Transverse colon (tissue), 4 donors: ENCODE data around the gene SIK3. TPM values are rescaled to one million over a fixed set of nuclear protein-coding genes. Genes with fewer than 3 reads are reported as not detected.

Experiments used
- DNase-seq: peaks from one replicate; pipeline ENCODE4 v3.0.0-alpha.2; 2019
- H3K27ac ChIP-seq, 4 donors: fragments of 200-600 bp; sonication (generic); 2 replicates each; pipeline ENCODE4 v1.5.1; 2016 to 2018; ENCODE audit warnings: inconsistent platforms in 4 of 4
- H3K27me3 ChIP-seq: fragments of 200-600 bp; sonication (generic); 2 replicates; pipeline ENCODE4 v1.5.1; 2017; ENCODE audit warnings: inconsistent platforms
- H3K36me3 ChIP-seq, 4 donors: fragments of 200-600 bp; sonication (generic); 2 replicates each; pipeline ENCODE4 v1.5.1; 2017 to 2019; ENCODE audit warnings: inconsistent platforms in 4 of 4
- H3K4me1 ChIP-seq, 4 donors: fragments of 200-600 bp; sonication (generic); 2 replicates each; pipeline ENCODE4 v1.5.1; 2017 to 2020; ENCODE audit warnings: inconsistent platforms in 4 of 4
- H3K4me3 ChIP-seq, 4 donors: fragments of 200-600 bp; sonication (generic); 1 replicate in 1 of 4; 2 replicates in 3 of 4; pipeline versions ENCODE4 v1.5.1 to v1.6.1; 2017 to 2019; ENCODE audit warnings: inconsistent platforms in 4 of 4
- H3K9me3 ChIP-seq, 2 donors: fragments of 200-600 bp; sonication (generic); 2 replicates each; pipeline ENCODE4 v1.5.1; 2017 to 2019; ENCODE audit warnings: inconsistent platforms in 2 of 2
- EP300 ChIP-seq: sonication (generic); formaldehyde crosslinking; IDR thresholded peaks from one replicate; pipeline ENCODE4 v1.6.1; 2017; ENCODE audit warnings: antibody characterized with exemption, low read depth
- POLR2A ChIP-seq: fragments of 450-650 bp; IDR thresholded peaks from one replicate; pipeline ENCODE4 v1.6.1; 2016; ENCODE audit warnings: antibody characterized with exemption, mild to moderate bottlenecking, moderate library complexity
- POLR2AphosphoS5 ChIP-seq, 3 donors: sonication (generic); formaldehyde crosslinking; IDR thresholded peaks; one replicate each; pipeline ENCODE4 v1.6.1; 2016; ENCODE audit warnings: antibody characterized with exemption in 3 of 3
- WGBS, 2 donors: methylation state at CpG; one replicate each; pipeline ENCODE4 v1.1.5; 2018; ENCODE audit warnings: low coverage in 1 of 2; 5-methylcytosine and 5-hydroxymethylcytosine counted together
- in situ Hi-C, 4 donors: fragments of 200-750 bp; cut with MboI; loops; one replicate each; pipeline versions ENCODE4 v1.15.0 to v1.15.1; 2017; ENCODE audit warnings: low sequenced_read_pairs in 3 of 4, low pct_ligation_motif_present in 1 of 4, low pct_unique_long_range_greater_than_20kb in 1 of 4
- intact Hi-C: fragments of 100-400 bp; cut with DNase I; formaldehyde crosslinking; loops from one replicate; pipeline ENCODE4 v1.15.1; 2023; ENCODE audit warnings: low total_unique reads
- total RNA-seq, 4 donors: library from RNA; depleted of rRNA; stranded (reverse); fragments of >200 nt; gene quantifications; one replicate each; pipeline ENCODE4 v1.1.0, GENCODE V29; 2016
- TF ChIP-seq, protein P1 (sequence below), 5 experiments: fragments of 200-600 bp in 3 of 5; fragments of 450-650 bp in 2 of 5; sonication (generic) in 3 of 5; IDR thresholded peaks; 1 replicate in 2 of 5; 2 replicates in 3 of 5; pipeline ENCODE4 v1.5.1; 2016 to 2017; ENCODE audit warnings: antibody characterized with exemption in 5 of 5, inconsistent platforms in 3 of 5, mild to moderate bottlenecking in 2 of 5, moderate library complexity in 1 of 5

Gene SIK3
- total RNA-seq, 4 donors from 2014 or later, result 35.6 to 68.6 (median 38.9) TPM

- Histone ChIP-seq H3K27me3 (no peaks in the 10 kb centered on the region), H3K27ac (no peak overlapping the region), H3K9me3 (no peaks in the 10 kb centered on the region), H3K36me3 (peaks cover 0 to 36% (median 14%) of the 10 kb centered on the region in 4 donors), H3K4me1 (no peaks in the 10 kb centered on the region), H3K4me3 (no peak overlapping the region)
- DNase-seq, result peak; percentile 21
- WGBS, 2 donors, result 79 to 100% methylated on average over 1 to 4 of the region's 4 CpGs
- intact Hi-C loops, result no loop called here
- TF ChIP-seq POLR2AphosphoS5 (IDR thresholded peaks at IDR 0.05) (no peak), EP300 (no peak), POLR2A (no peak)
- TF ChIP-seq, protein P1, sequence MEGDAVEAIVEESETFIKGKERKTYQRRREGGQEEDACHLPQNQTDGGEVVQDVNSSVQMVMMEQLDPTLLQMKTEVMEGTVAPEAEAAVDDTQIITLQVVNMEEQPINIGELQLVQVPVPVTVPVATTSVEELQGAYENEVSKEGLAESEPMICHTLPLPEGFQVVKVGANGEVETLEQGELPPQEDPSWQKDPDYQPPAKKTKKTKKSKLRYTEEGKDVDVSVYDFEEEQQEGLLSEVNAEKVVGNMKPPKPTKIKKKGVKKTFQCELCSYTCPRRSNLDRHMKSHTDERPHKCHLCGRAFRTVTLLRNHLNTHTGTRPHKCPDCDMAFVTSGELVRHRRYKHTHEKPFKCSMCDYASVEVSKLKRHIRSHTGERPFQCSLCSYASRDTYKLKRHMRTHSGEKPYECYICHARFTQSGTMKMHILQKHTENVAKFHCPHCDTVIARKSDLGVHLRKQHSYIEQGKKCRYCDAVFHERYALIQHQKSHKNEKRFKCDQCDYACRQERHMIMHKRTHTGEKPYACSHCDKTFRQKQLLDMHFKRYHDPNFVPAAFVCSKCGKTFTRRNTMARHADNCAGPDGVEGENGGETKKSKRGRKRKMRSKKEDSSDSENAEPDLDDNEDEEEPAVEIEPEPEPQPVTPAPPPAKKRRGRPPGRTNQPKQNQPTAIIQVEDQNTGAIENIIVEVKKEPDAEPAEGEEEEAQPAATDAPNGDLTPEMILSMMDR (IDR thresholded peaks at IDR 0.05), result no peak
- in situ Hi-C loops, result no loop called here
Measured at GRCh38 chr11:116842909-116843308, 255.3 kb downstream of the SIK3 start.

DNA sequence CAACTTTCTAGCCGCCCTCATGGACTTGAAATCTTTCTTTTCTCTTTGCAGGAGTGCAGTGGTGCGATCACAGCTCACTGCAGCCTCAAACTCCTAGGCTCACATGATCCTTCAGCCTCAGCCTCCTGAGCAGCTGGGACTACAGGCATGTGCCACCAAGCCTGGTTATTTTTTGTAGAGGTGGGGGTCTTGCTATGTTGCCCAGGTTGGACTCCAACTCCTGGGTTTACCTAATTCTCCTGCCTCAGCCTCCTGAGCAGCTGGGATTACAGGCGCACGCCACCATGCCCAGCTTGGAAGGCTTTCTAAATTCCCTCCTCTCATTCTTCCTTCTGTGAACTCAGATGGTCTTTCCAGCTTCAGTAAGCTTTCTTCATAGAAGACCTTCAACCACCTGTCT, 256.1 kb downstream of the SIK3 start:
- Histone ChIP-seq H3K9me3 (no peaks in the 10 kb centered on the region), H3K4me1 (no peaks in the 10 kb centered on the region), H3K36me3 (peaks cover 0 to 31% (median 12%) of the 10 kb centered on the region in 4 donors), H3K27me3 (no peaks in the 10 kb centered on the region), H3K27ac (no peak overlapping the region), H3K4me3 (no peak overlapping the region)
- no peak for DNase-seq
- 96% methylated on average over 4 of the region's 4 CpGs; no CpG with 5 or more reads in 1 of the 2 donors for WGBS, 2 donors
- intact Hi-C loops (no loop called here), in situ Hi-C loops (no loop called here)
- TF ChIP-seq, protein P1 (IDR thresholded peaks at IDR 0.05), result no peak
- TF ChIP-seq POLR2A, result no peak
- no peak for TF ChIP-seq POLR2AphosphoS5 (IDR thresholded peaks at IDR 0.05)
- no peak for TF ChIP-seq EP300

DNA sequence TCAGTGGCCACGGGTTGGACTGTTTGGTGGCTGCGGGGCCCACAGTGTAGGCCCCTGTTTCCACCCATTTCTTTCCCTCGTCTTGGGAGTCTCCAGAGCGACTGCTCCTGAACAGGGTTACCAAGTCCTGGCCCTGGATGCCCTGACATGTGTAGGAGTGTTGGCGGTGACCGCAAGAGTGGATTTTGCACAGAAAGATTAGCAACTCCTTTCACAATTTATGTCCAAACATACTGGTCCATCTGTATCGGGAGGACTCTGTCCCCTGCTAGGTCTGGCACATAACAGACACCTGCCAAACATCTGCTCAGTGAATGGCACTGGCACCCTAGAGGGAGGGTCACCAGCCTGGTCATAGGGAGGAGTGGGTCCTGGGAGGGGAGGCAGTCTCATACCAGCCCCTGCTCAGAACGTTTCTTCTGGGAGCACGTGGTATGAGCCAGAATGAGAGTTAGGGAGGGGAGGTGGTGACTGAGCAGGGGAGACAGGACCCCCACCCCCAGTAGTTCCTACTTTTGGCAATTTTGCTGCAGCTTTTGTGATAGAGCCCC, 257.4 kb downstream of the SIK3 start:
- Histone ChIP-seq H3K4me3 (no peak overlapping the region), H3K27me3 (no peaks in the 10 kb centered on the region), H3K36me3 (peaks cover 0 to 18% (median 7%) of the 10 kb centered on the region in 4 donors), H3K27ac (no peak overlapping the region), H3K9me3 (no peaks in the 10 kb centered on the region), H3K4me1 (peaks cover 0 to 7% (median 4%) of the 10 kb centered on the region in 4 donors)
- in situ Hi-C loops (no loop called here), intact Hi-C loops (no loop called here)
- TF ChIP-seq EP300, result no peak
- no peak for TF ChIP-seq POLR2A
- DNase-seq, result no peak
- 77 to 89% methylated on average over 3 to 9 of the region's 9 CpGs for WGBS, 2 donors

- Histone ChIP-seq H3K27me3 (no peaks in the 10 kb centered on the region), H3K36me3 (peaks cover 0 to 14% (median 6%) of the 10 kb centered on the region in 4 donors), H3K27ac (no peak overlapping the region), H3K4me3 (no peak overlapping the region), H3K9me3 (no peaks in the 10 kb centered on the region), H3K4me1 (peaks cover 0 to 12% (median 9%) of the 10 kb centered on the region in 4 donors)
- DNase-seq, result no peak
- no peak for TF ChIP-seq POLR2A
- TF ChIP-seq, protein P1 (IDR thresholded peaks at IDR 0.05), result no peak
- in situ Hi-C loops, result no loop called here
- WGBS, 2 donors, result 40 to 80% methylated on average over 2 to 6 of the region's 6 CpGs
- intact Hi-C loops, result no loop called here
Measured at GRCh38 chr11:116840224-116840745, 257.9 kb downstream of the SIK3 start.
